ENCODE results near the gene TLK1. TPM values are rescaled to one million over a fixed set of nuclear protein-coding genes. Genes with fewer than 3 reads are reported as not detected.

The TLK1 gene
- polyA plus RNA-seq (2013, experiment 1 of 2; ENCODE audit: insufficient read length), result 17.6 TPM
- 20.4 TPM for polyA plus RNA-seq (2013, experiment 2 of 2; ENCODE audit: insufficient read length)

- DNase-seq, result peak; percentile 70
Measured at GRCh38 chr2:171160119-171160955, at the start of gene TLK1. TSS of gene TLK1 (minus strand) at chr2:171160893. CDS start at chr2:171160428, 465 bp downstream.

- no peak for DNase-seq
Measured at GRCh38 chr2:171210216-171210863, 49.6 kb upstream of the TLK1 start.

- DNase-seq, result no peak
Measured at GRCh38 chr2:171208657-171209056, 48.0 kb upstream of the TLK1 start.

- no peak for DNase-seq
Measured at GRCh38 chr2:171206422-171207115, 45.9 kb upstream of the TLK1 start.

DNA sequence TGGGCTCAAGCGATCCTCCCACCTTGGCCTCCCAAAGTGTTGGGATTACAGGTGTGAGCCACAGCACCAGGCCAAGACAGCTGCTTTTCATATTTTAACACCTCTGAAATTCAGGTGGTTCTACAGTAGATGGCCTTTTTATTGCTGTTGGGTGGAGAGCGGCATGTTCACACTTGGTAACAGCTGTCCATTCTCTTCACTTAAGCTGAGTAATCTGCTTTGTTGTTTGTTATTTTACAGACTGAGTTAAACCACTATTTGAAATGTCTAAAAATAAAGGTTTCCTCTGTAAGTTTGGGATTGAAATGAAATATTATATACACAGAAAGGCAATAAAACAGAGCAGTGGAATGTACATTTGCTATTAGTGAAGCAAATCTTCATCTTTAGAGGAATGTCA is 44.9 kb upstream of the TLK1 start:
- DNase-seq, result no peak

GRCh38 chr2:171201767-171202166 is 41.1 kb upstream of the TLK1 start:
- DNase-seq, result no peak

DNA sequence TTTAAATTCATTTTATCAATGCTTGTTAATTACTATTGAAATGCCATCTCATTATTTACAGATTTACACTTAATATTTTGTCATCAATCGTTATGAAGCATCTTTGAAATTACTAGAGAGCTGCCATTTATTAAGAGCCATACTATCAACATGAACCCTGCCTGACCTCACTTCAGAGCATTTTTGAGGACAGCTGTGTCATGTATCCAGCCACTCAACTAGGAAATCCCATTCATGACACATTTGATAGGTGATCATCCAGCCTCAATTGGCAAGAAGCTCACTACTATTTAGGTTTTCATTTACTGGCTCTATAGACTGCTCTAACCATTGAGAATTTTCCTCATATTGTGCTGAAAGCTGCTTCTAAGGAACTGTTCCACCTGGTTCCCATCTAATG is 40.6 kb upstream of the TLK1 start:
- DNase-seq, result no peak

DNA sequence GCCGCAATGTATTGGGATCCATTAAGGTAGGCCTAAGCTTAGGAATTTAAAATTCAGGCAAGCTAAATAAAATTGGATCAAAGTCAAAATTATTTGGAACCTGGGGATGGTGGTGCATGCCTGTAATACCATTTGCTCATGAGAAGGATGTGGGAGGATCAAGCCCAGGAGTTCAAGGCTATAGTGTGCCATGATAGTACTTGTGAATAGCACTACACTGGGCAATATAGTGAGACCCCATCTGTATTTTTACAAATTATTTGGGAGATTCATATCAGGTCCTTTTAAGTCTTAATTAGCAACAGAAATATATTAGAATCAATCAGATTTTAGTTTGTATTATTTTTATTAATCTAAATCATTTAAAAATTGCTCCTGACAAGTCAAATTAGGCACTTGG is 39.8 kb upstream of the TLK1 start:
- DNase-seq, result no peak

GRCh38 chr2:171191021-171191420 is 30.3 kb upstream of the TLK1 start:
- no peak for DNase-seq

DNA sequence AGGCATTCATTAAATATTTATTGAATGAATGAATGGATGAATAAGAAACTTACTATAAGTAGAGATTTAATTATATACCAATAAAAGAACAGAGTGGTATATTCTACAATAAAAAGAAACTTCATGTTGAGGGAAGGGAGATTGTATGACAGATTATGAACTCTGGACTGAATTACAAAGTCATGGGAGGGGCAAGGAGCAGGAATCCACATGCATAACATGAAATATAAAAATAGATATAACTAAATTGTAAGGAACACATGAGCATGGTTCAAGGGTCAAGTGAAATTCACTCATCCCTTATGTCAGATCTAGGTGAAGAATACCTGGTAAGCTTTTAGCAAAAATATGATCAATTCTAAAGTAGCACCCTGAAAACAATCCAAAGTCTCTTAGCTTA is 27.1 kb upstream of the TLK1 start:
- no peak for DNase-seq

DNA sequence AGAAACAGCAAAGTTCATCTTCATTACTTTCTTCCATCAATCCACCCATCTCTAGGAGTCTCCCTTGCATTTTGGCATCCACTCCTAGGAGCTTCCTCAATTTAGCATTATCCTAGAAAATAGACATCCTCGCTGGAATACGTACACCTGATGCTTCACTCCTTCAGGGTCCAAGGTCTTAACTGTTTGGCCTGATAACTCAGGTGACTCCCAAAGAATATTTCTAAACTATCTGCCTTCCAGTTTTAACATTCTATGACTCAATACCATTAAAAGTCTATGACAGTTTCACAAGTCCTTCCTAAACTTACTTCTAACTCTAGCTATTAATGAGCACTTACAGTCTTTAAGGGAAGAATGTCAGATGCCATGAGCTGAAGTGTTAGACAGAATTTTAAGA is 26.5 kb upstream of the TLK1 start:
- no peak for DNase-seq

- peak; percentile 85 for DNase-seq
Measured at GRCh38 chr2:171185941-171186340, 25.2 kb upstream of the TLK1 start.

- no peak for DNase-seq
Measured at GRCh38 chr2:171185165-171185818, 24.6 kb upstream of the TLK1 start.

DNA sequence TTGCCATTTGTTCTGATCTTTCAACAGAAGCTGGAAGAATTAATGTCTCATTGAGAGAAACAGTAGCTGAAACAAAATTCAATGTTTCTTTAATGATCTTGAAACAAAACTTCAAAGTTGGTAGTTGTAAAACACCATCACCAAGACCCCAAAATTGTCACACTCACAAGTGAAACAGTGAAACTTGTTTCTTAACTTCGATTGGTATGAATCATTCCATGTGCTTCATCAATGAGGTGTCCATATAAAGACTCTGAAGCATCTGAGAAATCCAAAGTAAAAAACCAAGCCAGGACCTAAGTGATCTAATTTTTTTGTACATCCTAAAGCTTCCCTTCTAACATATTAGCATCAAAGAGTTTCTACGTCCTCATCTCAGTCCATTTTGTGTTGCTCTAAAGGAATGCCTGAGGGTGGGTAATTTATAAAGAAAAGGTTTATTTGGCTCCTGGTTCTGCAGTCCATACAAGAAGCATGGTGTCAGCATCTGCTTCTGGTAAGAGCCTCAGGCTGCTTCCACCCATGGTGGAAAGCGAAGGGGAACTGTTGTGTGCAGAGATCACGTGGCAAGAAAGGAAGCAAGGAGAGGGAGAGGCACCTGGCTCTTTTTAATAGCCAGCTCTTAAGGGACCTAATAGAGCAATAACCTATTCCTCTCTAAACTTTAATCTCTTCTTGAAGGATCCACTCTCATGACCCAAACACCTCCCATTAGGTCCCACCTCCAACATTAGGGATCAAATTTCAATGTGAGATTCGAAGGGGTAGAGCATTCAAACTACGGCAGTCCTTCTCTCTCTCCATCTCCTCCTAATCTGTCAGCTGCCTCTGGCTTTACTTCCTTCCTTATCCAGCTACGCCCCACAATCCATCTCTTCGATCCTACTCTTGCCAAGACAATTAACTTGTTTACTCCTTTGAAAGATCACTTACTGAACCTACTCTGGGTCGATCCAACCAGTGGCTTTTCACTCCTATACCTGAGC is 20.7 kb upstream of the TLK1 start:
- no peak for DNase-seq

- no peak for DNase-seq
Measured at GRCh38 chr2:171180229-171180930, 19.7 kb upstream of the TLK1 start.

- DNase-seq, result no peak
Measured at GRCh38 chr2:171178993-171179392, 18.3 kb upstream of the TLK1 start.

GRCh38 chr2:171176516-171176915 is 15.8 kb upstream of the TLK1 start:
- DNase-seq, result no peak

DNA sequence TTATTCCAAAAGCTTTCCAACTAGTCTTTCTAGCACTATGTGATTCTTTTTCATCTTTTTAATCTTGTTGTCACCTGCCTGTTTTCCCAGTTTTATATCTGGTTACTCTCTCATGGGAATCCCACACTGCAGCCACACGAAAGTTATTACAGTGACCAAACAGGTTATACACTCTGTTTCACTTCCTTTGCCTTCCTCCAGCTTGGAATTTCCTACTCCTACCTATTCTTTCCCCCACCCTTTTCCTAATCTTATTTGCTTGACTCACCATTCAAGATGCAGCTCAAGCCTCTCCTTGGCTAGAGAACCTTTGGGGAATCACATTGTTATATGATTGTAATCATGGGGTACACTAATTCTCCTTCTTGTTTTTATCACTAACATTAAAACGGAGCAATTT is 13.4 kb upstream of the TLK1 start:
- DNase-seq, result no peak

DNA sequence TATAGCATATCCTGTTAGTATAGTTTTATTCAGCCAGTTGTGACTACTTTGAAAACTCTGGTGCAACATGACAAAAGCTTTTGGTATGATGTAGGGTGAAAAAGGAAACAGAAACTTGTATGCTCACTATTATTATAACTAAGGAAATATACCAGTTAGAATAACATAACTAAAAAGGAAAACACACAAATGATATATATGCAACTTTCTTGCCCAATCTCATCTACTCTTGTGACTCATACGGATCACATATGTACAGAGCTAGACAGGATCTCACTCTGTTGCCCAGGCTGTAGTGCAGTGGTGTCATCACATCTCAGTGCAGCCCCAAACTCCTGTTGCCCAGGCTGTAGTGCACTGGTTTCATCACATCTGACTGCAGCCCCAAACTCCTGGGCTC is 12.4 kb upstream of the TLK1 start:
- DNase-seq, result peak; percentile 61

DNA sequence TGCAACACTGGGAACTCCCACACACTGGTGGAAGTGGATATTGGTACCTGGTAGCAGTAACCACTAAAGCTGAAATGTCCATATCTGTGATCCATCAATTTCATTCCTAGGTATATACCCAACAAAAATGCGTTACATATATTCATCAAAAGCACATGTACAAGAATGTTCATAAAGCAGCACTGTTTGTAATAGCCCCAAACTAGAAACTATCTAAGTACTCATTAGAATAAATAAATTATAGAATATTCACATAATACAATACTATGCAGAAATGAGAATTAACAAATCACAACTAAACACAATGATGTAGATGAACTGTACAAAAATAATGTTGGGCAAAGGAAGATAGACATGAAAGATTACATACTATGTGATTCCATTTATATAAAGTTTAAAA is 11.1 kb upstream of the TLK1 start:
- DNase-seq, result no peak

DNA sequence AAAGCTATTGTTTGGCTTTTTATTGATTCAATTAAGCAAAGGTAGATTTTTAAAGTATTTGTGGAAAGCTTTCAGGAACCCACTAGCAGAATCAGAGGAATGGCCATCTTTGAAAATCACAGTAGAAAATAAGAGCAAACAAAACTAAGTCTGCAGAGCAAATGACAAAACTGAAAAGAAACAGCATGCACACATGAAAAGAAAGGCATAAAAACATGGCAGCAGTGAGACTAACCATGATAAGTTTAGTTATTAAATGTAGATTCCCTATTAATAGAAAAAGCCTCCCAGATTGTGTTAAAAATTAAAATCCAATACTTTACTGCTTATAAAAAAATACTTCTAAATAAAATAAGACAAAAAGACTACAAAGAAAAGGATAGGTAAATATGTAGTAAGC is 9.1 kb upstream of the TLK1 start:
- no peak for DNase-seq
